GM23338 (cell line): ENCODE data around the gene HRH3. TPM values are rescaled to one million over a fixed set of nuclear protein-coding genes. Genes with fewer than 3 reads are reported as not detected.

ENCODE experiments used
- ATAC-seq: fragments of 200-7000 bp; cut with Tn5 transposase; 3 replicates; pipeline ENCODE4 v1.9.1; 2020
- DNase-seq: peaks from one replicate; pipeline ENCODE4 v3.0.0-alpha.2; 2015; ENCODE audit warnings: low spot score
- H2AFZ ChIP-seq: fragments of 200-600 bp; sonication (generic); 2 replicates; pipeline ENCODE4 v1.8.0; 2016; ENCODE audit warnings: antibody characterized with exemption, mild to moderate bottlenecking, moderate library complexity
- H3F3A ChIP-seq: fragments of 200-600 bp; sonication (generic); replicated peaks from 2 replicates; pipeline ENCODE4 v1.8.0; 2017; ENCODE audit warnings: antibody characterized with exemption, mixed run types, low read depth
- H3K27ac ChIP-seq: fragments of 200-600 bp; sonication (generic); 2 replicates; pipeline ENCODE4 v1.6.1; 2016; ENCODE audit warnings: low read depth
- H3K27me3 ChIP-seq: fragments of 200-600 bp; sonication (generic); 2 replicates; pipeline ENCODE4 v1.8.0; 2016; ENCODE audit warnings: mild to moderate bottlenecking, mixed run types, moderate library complexity; ENCODE audit not compliant: insufficient read depth
- H3K36me3 ChIP-seq: fragments of 200-600 bp; sonication (generic); 2 replicates; pipeline ENCODE4 v1.8.0; 2016; ENCODE audit warnings: mild to moderate bottlenecking; ENCODE audit not compliant: insufficient read depth
- H3K4me1 ChIP-seq: fragments of 200-600 bp; sonication (generic); 2 replicates; pipeline ENCODE4 v1.8.0; 2016; ENCODE audit warnings: mild to moderate bottlenecking, moderate library complexity; ENCODE audit not compliant: insufficient read depth
- H3K4me2 ChIP-seq: fragments of 200-600 bp; sonication (generic); 2 replicates; pipeline ENCODE4 v1.7.1; 2017; ENCODE audit warnings: mixed run types
- H3K4me3 ChIP-seq: fragments of 200-600 bp; sonication (generic); 2 replicates; pipeline ENCODE4 v1.6.1; 2016; ENCODE audit warnings: mixed run types
- H3K79me2 ChIP-seq: fragments of 200-600 bp; sonication (generic); replicated peaks from 2 replicates; pipeline ENCODE4 v1.8.0; 2017; ENCODE audit warnings: mild to moderate bottlenecking; ENCODE audit not compliant: insufficient read depth
- H3K9me2 ChIP-seq: fragments of 200-600 bp; sonication (generic); 2 replicates; pipeline ENCODE4 v1.8.0; 2017; ENCODE audit not compliant: insufficient read depth
- H4K20me1 ChIP-seq: fragments of 200-600 bp; sonication (generic); replicated peaks from 2 replicates; pipeline ENCODE4 v1.8.0; 2017; ENCODE audit warnings: mild to moderate bottlenecking; ENCODE audit not compliant: insufficient read depth
- H3K27ac Mint-ChIP-seq: 2 replicates; pipeline ENCODE4 v1.8.0; 2020; ENCODE audit warnings: inconsistent platforms, mild to moderate bottlenecking, moderate library complexity, mixed read lengths
- H3K27me3 Mint-ChIP-seq: 3 replicates; pipeline ENCODE4 v1.8.0; 2022; ENCODE audit warnings: low read depth, mild to moderate bottlenecking, moderate library complexity, mixed read lengths, inconsistent platforms; ENCODE audit not compliant: insufficient read depth, poor library complexity
- H3K36me3 Mint-ChIP-seq: 3 replicates; pipeline ENCODE4 v1.8.0; 2021; ENCODE audit warnings: low read depth, mild to moderate bottlenecking, inconsistent platforms, moderate library complexity, mixed read lengths
- H3K4me1 Mint-ChIP-seq: 3 replicates; pipeline ENCODE4 v1.8.0; 2020; ENCODE audit warnings: mild to moderate bottlenecking, inconsistent platforms, mixed read lengths
- H3K4me3 Mint-ChIP-seq: 3 replicates; pipeline ENCODE4 v1.8.0; 2021; ENCODE audit warnings: moderate library complexity, mild to moderate bottlenecking, inconsistent platforms, mixed read lengths
- H3K9me3 Mint-ChIP-seq: 3 replicates; pipeline ENCODE4 v1.8.0; 2020; ENCODE audit warnings: moderate library complexity, mild to moderate bottlenecking, inconsistent platforms, mixed read lengths
- CREB1 ChIP-seq: fragments of 250-450 bp; sonication (Bioruptor Pico); IDR thresholded peaks from 2 replicates; pipeline ENCODE4 v1.5.0; 2020; ENCODE audit warnings: low read depth, mild to moderate bottlenecking, moderate library complexity
- CTCF ChIP-seq, 2 experiments: fragments of 200-600 bp in 1 of 2; sonication (generic) in 1 of 2; conservative IDR thresholded peaks; 2 replicates each; pipeline versions ENCODE4 v1.5.1 to v1.6.1; 2016 to 2017; ENCODE audit warnings: antibody characterized with exemption in 2 of 2, low read depth in 2 of 2, mild to moderate bottlenecking in 2 of 2, moderate library complexity in 1 of 2
- ETS1 ChIP-seq: IDR thresholded peaks from 2 replicates; pipeline ENCODE4 v1.6.1; 2016; ENCODE audit warnings: antibody characterized with exemption
- EZH2 ChIP-seq: fragments of 200-600 bp; sonication (generic); IDR thresholded peaks from one replicate; pipeline ENCODE4 v1.8.0; 2017; ENCODE audit warnings: antibody characterized with exemption, mild to moderate bottlenecking, low read depth; ENCODE audit not compliant: unreplicated experiment
- EZH2phosphoT487 ChIP-seq: fragments of 200-600 bp; sonication (generic); IDR thresholded peaks from one replicate; pipeline ENCODE4 v1.8.1; 2018; ENCODE audit warnings: antibody characterized with exemption; ENCODE audit not compliant: unreplicated experiment
- JUNB ChIP-seq: IDR thresholded peaks from one replicate; pipeline ENCODE4 v1.6.1; 2016; ENCODE audit warnings: antibody characterized with exemption; ENCODE audit not compliant: unreplicated experiment
- NANOG ChIP-seq: IDR thresholded peaks from 2 replicates; pipeline ENCODE4 v1.6.1; 2016; ENCODE audit warnings: antibody characterized with exemption, borderline replicate concordance
- POLR2AphosphoS5 ChIP-seq: IDR thresholded peaks from 2 replicates; pipeline ENCODE4 v1.6.1; 2016; ENCODE audit warnings: antibody characterized with exemption, low read depth
- REST ChIP-seq: IDR thresholded peaks from one replicate; pipeline ENCODE4 v1.6.1; 2018; ENCODE audit warnings: antibody characterized with exemption; ENCODE audit not compliant: unreplicated experiment
- STAT1 ChIP-seq: IDR thresholded peaks from one replicate; pipeline ENCODE4 v1.6.1; 2016; ENCODE audit warnings: antibody characterized with exemption; ENCODE audit not compliant: unreplicated experiment
- ZNF114 ChIP-seq: fragments of 250-450 bp; sonication (Bioruptor Pico); IDR thresholded peaks from 2 replicates; pipeline ENCODE4 v1.5.0; 2020; ENCODE audit warnings: mild to moderate bottlenecking, moderate library complexity
- ZNF331 ChIP-seq: fragments of 250-450 bp; sonication (Bioruptor Pico); IDR thresholded peaks from 2 replicates; pipeline ENCODE4 v1.5.0; 2020; ENCODE audit warnings: low read depth, mild to moderate bottlenecking, moderate library complexity
- ZNF462 ChIP-seq: fragments of 250-450 bp; sonication (Bioruptor Pico); IDR thresholded peaks from 2 replicates; pipeline ENCODE4 v1.5.0; 2020; ENCODE audit warnings: mild to moderate bottlenecking, moderate library complexity
- polyA plus RNA-seq: library from polyadenylated mRNA; unstranded; fragments of >200 nt; fragmentation: Nextera tagmentation; extraction: Ambion mirVana; gene quantifications from 2 replicates; pipeline ENCODE4 v1.2.1, GENCODE V29; 2016
- total RNA-seq: library from RNA; depleted of rRNA; stranded (reverse); fragments of >200 nt; shearing (Covaris generic); gene quantifications from 2 replicates; pipeline ENCODE4 v1.2.3, GENCODE V29; 2014

The HRH3 gene
- total and polyA plus RNA-seq, 2 experiments from 2014 or later: 1.5 to 5.2 TPM

- Histone ChIP-seq H3K36me3 (no peaks in the 10 kb centered on the region; the same call in 1 of the 2 replicates), H3K79me2 (peaks cover 26% of the 10 kb centered on the region)
These were observed 38.6 kb upstream of the HRH3 start for GRCh38 chr20:62258499-62259293.

More at GRCh38 chr20:62258499-62259293, 38.6 kb upstream of the HRH3 start:
- H3K4me2 ChIP-seq: no peak overlapping the region
- no peaks in the 10 kb centered on the region for H3K27me3 ChIP-seq
- H3F3A ChIP-seq: 0 out of 2 replicates have a peak, but pooled peaks cover 5% of the 10 kb centered on the region
- Mint-ChIP-seq H3K4me3 (no peak overlapping the region), H3K36me3 (peaks cover 29% of the 10 kb centered on the region), H3K27ac (0 out of 2 replicates have a peak overlapping the region, but pooled peaks have one; percentile 67), H3K27me3 (peaks cover 2% of the 10 kb centered on the region), H3K4me1 (peaks cover 5% of the 10 kb centered on the region), H3K9me3 (no peaks in the 10 kb centered on the region; the same call in 2 of the 3 replicates)
- DNase-seq: no peak
- peaks cover 13% of the 10 kb centered on the region for H4K20me1 ChIP-seq
- no peaks in the 10 kb centered on the region for H3K9me2 ChIP-seq
- no peak overlapping the region for H3K4me3 ChIP-seq
- H3K27ac ChIP-seq: no peak overlapping the region; the same call in 1 of the 2 replicates
- no peak for TF ChIP-seq ETS1
- no peak for TF ChIP-seq ZNF331 (CRISPR knock-in tag)
- no peak for TF ChIP-seq CTCF (conservative IDR thresholded peaks at IDR 0.05; ENCODE audit: low read depth in 2 of 2)
- no peak for TF ChIP-seq STAT1
- TF ChIP-seq ZNF114 (CRISPR knock-in tag): no peak
- TF ChIP-seq JUNB: no peak
- no peak for TF ChIP-seq EZH2phosphoT487
- TF ChIP-seq REST: no peak
- no peak for TF ChIP-seq CREB1 (CRISPR knock-in tag)
- TF ChIP-seq POLR2AphosphoS5: no peak
- TF ChIP-seq EZH2: no peak
- TF ChIP-seq NANOG: no peak
- no peak for TF ChIP-seq ZNF462
- no peak overlapping the region for H2AFZ ChIP-seq
- ATAC-seq: no peak
- H3K4me1 ChIP-seq: no peaks in the 10 kb centered on the region
